ENCODE results near the gene PSMC3IP. TPM values are rescaled to one million over a fixed set of nuclear protein-coding genes. Genes with fewer than 3 reads are reported as not detected.

PSMC3IP gene
- total RNA-seq, 1 experiment from 2014 or later, result 37.4 TPM

- Histone ChIP-seq H4K5ac (ENCODE audit: insufficient read length, low read depth, low read length) (no peak overlapping the region), H3K4me1 (ENCODE audit: insufficient read depth, low read length) (peaks cover 2% of the 10 kb centered on the region; the same call in 1 of the 2 replicates), H2BK5ac (ENCODE audit: insufficient read length, low read length) (no peak overlapping the region), H3K9me3 (ENCODE audit: control insufficient read depth, low read depth, low read length) (no peaks in the 10 kb centered on the region), H3K18ac (ENCODE audit: insufficient read length, low read depth, low read length) (no peak overlapping the region), H2AFZ (ENCODE audit: low read length) (no peak overlapping the region), H3K27me3 (ENCODE audit: insufficient read depth, low read length) (no peaks in the 10 kb centered on the region), H3K79me1 (ENCODE audit: insufficient read depth, low read depth, low read length, poor library complexity, severe bottlenecking) (peaks cover 4% of the 10 kb centered on the region), H4K8ac (replicated peaks; ENCODE audit: insufficient read length, low read depth, low read length) (no peak overlapping the region), H3K27ac (ENCODE audit: insufficient read length, low read depth, low read length) (no peak overlapping the region), H4K20me1 (ENCODE audit: control insufficient read depth, insufficient read depth, insufficient read length) (no peaks in the 10 kb centered on the region), H3K14ac (ENCODE audit: insufficient read depth, low read length) (no peak overlapping the region), H2BK20ac (ENCODE audit: low read depth, low read length, poor library complexity, severe bottlenecking) (no peak overlapping the region), H2BK12ac (ENCODE audit: insufficient read length, low read depth, low read length) (no peak overlapping the region), H3K4me2 (ENCODE audit: insufficient read depth, insufficient read length, low read length) (peak overlapping the region; percentile 86), H3K9ac (ENCODE audit: extremely low read depth, insufficient read length, low read length) (no peak overlapping the region), H3T11ph (ENCODE audit: low read length) (no peak overlapping the region), H3K56ac (ENCODE audit: insufficient read length, low read depth, low read length) (no peak overlapping the region), H3K79me2 (ENCODE audit: insufficient read depth, low read length) (peaks cover 7% of the 10 kb centered on the region; the same call in 1 of the 2 replicates), H2AK5ac (ENCODE audit: insufficient read length, low read length) (no peak overlapping the region), H2BK120ac (ENCODE audit: low read depth, low read length, poor library complexity, severe bottlenecking) (no peak overlapping the region), H3K23me2 (ENCODE audit: insufficient read length, low read depth, low read length, poor library complexity, severe bottlenecking) (peaks cover 16% of the 10 kb centered on the region), H3K4ac (ENCODE audit: low read depth, low read length) (no peak overlapping the region), H2BK15ac (ENCODE audit: low read depth, low read length) (no peak overlapping the region), H3K23ac (ENCODE audit: insufficient read length, low read depth, low read length) (no peak overlapping the region), H4K91ac (ENCODE audit: insufficient read length, low read depth, low read length) (no peak overlapping the region)
- TF ChIP-seq CTCF (conservative IDR thresholded peaks at IDR 0.05), result no peak
- Mint-ChIP-seq H3K4me1 (peaks cover 17 to 25% of the 10 kb centered on the region in 2 experiments), H3K9me3 (no peaks in the 10 kb centered on the region), H3K27ac (no peak overlapping the region), H3K36me3 (ENCODE audit: insufficient read depth in 1 of 3, low read depth in 3 of 3) (peaks cover 3 to 34% (median 26%) of the 10 kb centered on the region in 3 experiments; a peak in 6 of 7 replicates), H3K27me3 (ENCODE audit: low read depth) (no peaks in the 10 kb centered on the region), H3K4me3 (peak overlapping the region; percentile 94 to 95)
- DNase-seq, result no peak
- no CpG with 5 or more reads among the region's 1 CpG for WGBS (ENCODE audit: extremely low coverage, insufficient read length, low lambda C conversion rate)
Measured at GRCh38 chr17:42563543-42563942, 14.0 kb downstream of the PSMC3IP start.
